ENCODE data around the gene MIER2.
"Not testable (repeated sequence)": the region's sequence is repeated elsewhere in the genome, so short reads cannot be mapped to it uniquely, and the experiment has no call there.

Gene MIER2

GRCh38 chr19:269241-269640, 75.4 kb downstream of the MIER2 start:
- Histone ChIP-seq H3K27ac (replicated peaks) (no peak overlapping the region), H3K4me3 (replicated peaks; ENCODE audit: insufficient read depth, low read length) (no peak overlapping the region), H3K27me3 (ENCODE audit: insufficient read depth, poor library complexity, severe bottlenecking) (peaks cover 15% of the 10 kb centered on the region)
- DNase-seq (ENCODE audit: low read depth in 1 of 2, low spot score in 1 of 2), result no peak
- TF ChIP-seq POLR2AphosphoS5 (IDR thresholded peaks at IDR 0.05; ENCODE audit: low read depth) (no peak), SPI1 (IDR thresholded peaks at IDR 0.05; ENCODE audit: borderline replicate concordance, low read depth) (no peak), REST (IDR thresholded peaks at IDR 0.05; ENCODE audit: insufficient replicate concordance, low read depth) (no peak), GABPA (IDR thresholded peaks at IDR 0.05; ENCODE audit: low read depth) (no peak), CTCF (IDR thresholded peaks at IDR 0.05; ENCODE audit: insufficient read depth, low read length) (no peak)

- TF ChIP-seq GABPA (IDR thresholded peaks at IDR 0.05; ENCODE audit: low read depth) (no peak), POLR2AphosphoS5 (IDR thresholded peaks at IDR 0.05; ENCODE audit: low read depth) (no peak), CTCF (IDR thresholded peaks at IDR 0.05; ENCODE audit: insufficient read depth, low read length) (no peak), REST (IDR thresholded peaks at IDR 0.05; ENCODE audit: insufficient replicate concordance, low read depth) (no peak), SPI1 (IDR thresholded peaks at IDR 0.05; ENCODE audit: borderline replicate concordance, low read depth) (no peak)
- H3K4me3 ChIP-seq (replicated peaks; ENCODE audit: insufficient read depth, low read length), result no peak overlapping the region
- H3K27ac ChIP-seq (replicated peaks), result no peak overlapping the region
- no peak for DNase-seq (ENCODE audit: low read depth in 1 of 2, low spot score in 1 of 2)
- H3K27me3 ChIP-seq (ENCODE audit: insufficient read depth, poor library complexity, severe bottlenecking), result peaks cover 8% of the 10 kb centered on the region
These were observed 82.5 kb downstream of the MIER2 start for GRCh38 chr19:262125-262524.

- DNase-seq (ENCODE audit: low read depth in 1 of 2, low spot score in 1 of 2); H3K27ac ChIP-seq (replicated peaks); H3K27me3 ChIP-seq (ENCODE audit: insufficient read depth, poor library complexity, severe bottlenecking); H3K4me3 ChIP-seq (replicated peaks; ENCODE audit: insufficient read depth, low read length): not testable (repeated sequence)
These were observed 87.8 kb downstream of the MIER2 start for GRCh38 chr19:256804-257203.
